ENCODE measurements around the gene HAND1. TPM values are rescaled to one million over a fixed set of nuclear protein-coding genes. Genes with fewer than 3 reads are reported as not detected.

Gene HAND1
- total and polyA plus RNA-seq, 2 experiments from 2014 or later, result 66.0 to 68.9 TPM

- no peaks in the 10 kb centered on the region for H3K36me3 ChIP-seq
- TF ChIP-seq CTCF (IDR thresholded peaks at IDR 0.05; ENCODE audit: low read depth, low read length), result no peak
- DNase-seq (ENCODE audit: low read depth in 1 of 2, low spot score in 1 of 2), result no peak
These were observed 21.0 kb upstream of the HAND1 start for GRCh38 chr5:154498994-154499393.

GRCh38 chr5:154498591-154498990 lies 20.6 kb upstream of the HAND1 start:
- TF ChIP-seq CTCF (IDR thresholded peaks at IDR 0.05; ENCODE audit: low read depth, low read length), result no peak
- no peak overlapping the region for H3K27ac ChIP-seq
- H3K9me3 ChIP-seq (ENCODE audit: low read depth), result no peaks in the 10 kb centered on the region
- no peaks in the 10 kb centered on the region for H3K4me1 ChIP-seq (ENCODE audit: low read depth)
- no peak for DNase-seq (ENCODE audit: low read depth in 1 of 2, low spot score in 1 of 2)
- H3K27me3 ChIP-seq, result peaks cover 5% of the 10 kb centered on the region
- H3K36me3 ChIP-seq, result no peaks in the 10 kb centered on the region
- no peak overlapping the region for H3K4me3 ChIP-seq

More at GRCh38 chr5:154498994-154499393, 21.0 kb upstream of the HAND1 start:
- Histone ChIP-seq H3K27me3 (peaks cover 5% of the 10 kb centered on the region), H3K9me3 (ENCODE audit: low read depth) (no peaks in the 10 kb centered on the region), H3K4me3 (no peak overlapping the region), H3K4me1 (ENCODE audit: low read depth) (no peaks in the 10 kb centered on the region), H3K27ac (no peak overlapping the region)

- H3K27me3 ChIP-seq, result peaks cover 5% of the 10 kb centered on the region
These were observed 16.0 kb upstream of the HAND1 start for GRCh38 chr5:154494036-154494435.

GRCh38 chr5:154493274-154493673 lies 15.2 kb upstream of the HAND1 start:
- no peak for DNase-seq (ENCODE audit: low read depth in 1 of 2, low spot score in 1 of 2)
- H3K9me3 ChIP-seq (ENCODE audit: low read depth), result no peaks in the 10 kb centered on the region
- no peak overlapping the region for H3K4me3 ChIP-seq
- TF ChIP-seq CTCF (IDR thresholded peaks at IDR 0.05; ENCODE audit: low read depth, low read length), result no peak
- H3K36me3 ChIP-seq, result no peaks in the 10 kb centered on the region
- H3K27ac ChIP-seq, result no peak overlapping the region
- no peaks in the 10 kb centered on the region for H3K4me1 ChIP-seq (ENCODE audit: low read depth)
- peaks cover 5% of the 10 kb centered on the region for H3K27me3 ChIP-seq

More at GRCh38 chr5:154494036-154494435, 16.0 kb upstream of the HAND1 start:
- Histone ChIP-seq H3K4me1 (ENCODE audit: low read depth) (no peaks in the 10 kb centered on the region), H3K27ac (no peak overlapping the region), H3K36me3 (no peaks in the 10 kb centered on the region), H3K4me3 (no peak overlapping the region), H3K9me3 (ENCODE audit: low read depth) (no peaks in the 10 kb centered on the region)
- no peak for TF ChIP-seq CTCF (IDR thresholded peaks at IDR 0.05; ENCODE audit: low read depth, low read length)
- DNase-seq (ENCODE audit: low read depth in 1 of 2, low spot score in 1 of 2), result no peak

GRCh38 chr5:154491941-154492340 lies 13.9 kb upstream of the HAND1 start:
- H3K9me3 ChIP-seq (ENCODE audit: low read depth), result no peaks in the 10 kb centered on the region
- H3K36me3 ChIP-seq, result no peaks in the 10 kb centered on the region
- H3K27ac ChIP-seq, result no peak overlapping the region
- H3K4me3 ChIP-seq, result no peak overlapping the region
- no peak for DNase-seq (ENCODE audit: low read depth in 1 of 2, low spot score in 1 of 2)
- peaks cover 9% of the 10 kb centered on the region for H3K4me1 ChIP-seq (ENCODE audit: low read depth)
- peaks cover 12% of the 10 kb centered on the region for H3K27me3 ChIP-seq
- no peak for TF ChIP-seq CTCF (IDR thresholded peaks at IDR 0.05; ENCODE audit: low read depth, low read length)

- H3K27me3 ChIP-seq, result peaks cover 51% of the 10 kb centered on the region
- TF ChIP-seq CTCF (IDR thresholded peaks at IDR 0.05; ENCODE audit: low read depth, low read length), result no peak
- DNase-seq (ENCODE audit: low read depth in 1 of 2, low spot score in 1 of 2), result no peak
These were observed 9.5 kb upstream of the HAND1 start for GRCh38 chr5:154487541-154487940.

More at GRCh38 chr5:154487541-154487940, 9.5 kb upstream of the HAND1 start:
- no peak overlapping the region for H3K27ac ChIP-seq
- H3K36me3 ChIP-seq, result no peaks in the 10 kb centered on the region
- H3K9me3 ChIP-seq (ENCODE audit: low read depth), result no peaks in the 10 kb centered on the region
- no peak overlapping the region for H3K4me3 ChIP-seq
- peaks cover 45% of the 10 kb centered on the region for H3K4me1 ChIP-seq (ENCODE audit: low read depth)
